Umbilical cord (tissue), 2 donors: ENCODE measurements around the gene EIF2B5. TPM values are rescaled to one million over a fixed set of nuclear protein-coding genes. Genes with fewer than 3 reads are reported as not detected.
"Not testable (repeated sequence)": the region's sequence is repeated elsewhere in the genome, so short reads cannot be mapped to it uniquely, and the experiment has no call there.

Experiments
- DNase-seq: peaks from one replicate; pipeline ENCODE4 v3.0.0-alpha.2; 2015; ENCODE audit warnings: low spot score
- total RNA-seq: library from RNA; depleted of rRNA; stranded (reverse); fragments of >200 nt; gene quantifications from one replicate; pipeline ENCODE4 v1.2.3, GENCODE V29; 2014; ENCODE audit warnings: low replicate concordance; ENCODE audit not compliant: insufficient read depth

EIF2B5 gene
- total RNA-seq, 1 donor from 2014 or later, result 24.3 TPM

- no peak for DNase-seq
These were observed 10.7 kb downstream of the EIF2B5 start for GRCh38 chr3:184145751-184146270.

- DNase-seq, result no peak
These were observed 12.9 kb downstream of the EIF2B5 start for GRCh38 chr3:184148076-184148475.

- DNase-seq, result no peak
These were observed 14.0 kb downstream of the EIF2B5 start for GRCh38 chr3:184149123-184149522.

- not testable (repeated sequence) for DNase-seq
These were observed 14.6 kb downstream of the EIF2B5 start for GRCh38 chr3:184149770-184150169.

- peak; percentile 70 for DNase-seq
These were observed 19.9 kb downstream of the EIF2B5 start, which contains the start of gene DVL3 for GRCh38 chr3:184154885-184155643. Gene DVL3 (plus strand): TSS chr3:184155377. CDS start chr3:184155636, 259 bp downstream.

GRCh38 chr3:184155644-184156521, 20.7 kb downstream of the EIF2B5 start:
- no peak for DNase-seq

GRCh38 chr3:184156522-184156955, 21.4 kb downstream of the EIF2B5 start:
- DNase-seq, result peak; percentile 85

GRCh38 chr3:184157206-184157605, 22.0 kb downstream of the EIF2B5 start:
- DNase-seq, result peak; percentile 86

- DNase-seq, result no peak
These were observed 23.2 kb downstream of the EIF2B5 start for GRCh38 chr3:184158404-184158803.

- no peak for DNase-seq
These were observed 25.3 kb downstream of the EIF2B5 start for GRCh38 chr3:184160456-184160855.

GRCh38 chr3:184162571-184163070, 27.5 kb downstream of the EIF2B5 start:
- not testable (repeated sequence) for DNase-seq

- no peak for DNase-seq
These were observed 29.6 kb downstream of the EIF2B5 start for GRCh38 chr3:184164648-184165330.

GRCh38 chr3:184165543-184165942, 30.4 kb downstream of the EIF2B5 start:
- DNase-seq, result no peak

GRCh38 chr3:184166671-184167070, 31.5 kb downstream of the EIF2B5 start:
- DNase-seq, result no peak

- DNase-seq, result no peak
These were observed 32.6 kb downstream of the EIF2B5 start for GRCh38 chr3:184167786-184168185.

GRCh38 chr3:184168363-184169120, 33.4 kb downstream of the EIF2B5 start:
- DNase-seq, result no peak

- no peak for DNase-seq
These were observed 35.0 kb downstream of the EIF2B5 start for GRCh38 chr3:184169896-184170875.

GRCh38 chr3:184171562-184171961, 36.4 kb downstream of the EIF2B5 start:
- no peak for DNase-seq

- DNase-seq, result no peak
These were observed 37.7 kb downstream of the EIF2B5 start for GRCh38 chr3:184172681-184173373.
